Renal cortical epithelial cell (primary cell): ENCODE data around the gene KDM2A. TPM values are rescaled to one million over a fixed set of nuclear protein-coding genes. Genes with fewer than 3 reads are reported as not detected.
"Not testable (repeated sequence)": the region's sequence is repeated elsewhere in the genome, so short reads cannot be mapped to it uniquely, and the experiment has no call there.

Experiments used
- DNase-seq: peaks from one replicate; pipeline ENCODE4 v3.0.0-alpha.2; 2011; ENCODE audit warnings: low read depth
- total RNA-seq: library from RNA; depleted of rRNA; stranded (reverse); fragments of >200 nt; gene quantifications from 2 replicates; pipeline ENCODE4 v1.2.3, GENCODE V29; 2014

Gene KDM2A
- total RNA-seq, 1 donor from 2014 or later: 92.4 TPM

DNA sequence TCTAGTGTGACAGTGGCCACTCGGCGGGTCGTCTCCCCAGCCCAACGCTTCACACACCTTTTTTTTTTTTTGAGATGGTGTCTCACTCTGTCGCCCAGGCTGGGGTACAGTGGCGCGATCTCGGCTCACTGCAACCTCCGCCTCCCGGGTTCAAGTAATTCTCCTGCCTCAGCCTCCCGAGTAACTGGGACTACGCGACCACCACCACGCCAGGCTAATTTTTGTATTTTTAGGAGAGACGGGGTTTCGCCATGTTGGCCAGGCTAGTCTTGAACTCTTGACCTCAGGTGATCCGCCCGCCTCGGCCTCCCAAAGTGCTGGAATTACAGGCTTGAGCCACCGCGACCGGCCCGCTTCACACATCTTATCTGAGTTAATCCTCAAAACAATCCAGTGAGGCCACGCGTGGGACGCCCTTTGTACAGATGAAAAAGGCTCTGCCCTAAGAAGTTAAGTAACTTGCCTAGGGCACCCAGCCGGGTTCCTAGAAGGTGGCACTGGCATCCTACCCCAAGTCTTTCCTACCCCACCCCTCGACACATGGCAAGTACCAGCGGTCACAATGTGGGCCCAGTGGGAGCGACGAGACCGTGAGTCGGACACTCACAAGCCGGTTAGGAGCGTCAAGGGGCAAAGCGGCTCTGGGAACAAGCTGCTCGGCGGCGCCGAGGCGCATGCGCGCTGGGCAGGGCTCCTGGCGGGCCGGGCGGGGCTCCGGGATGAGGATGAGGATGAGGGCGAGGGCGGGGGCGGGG, 142.0 kb downstream of the KDM2A start:
- DNase-seq: not testable (repeated sequence)

DNA sequence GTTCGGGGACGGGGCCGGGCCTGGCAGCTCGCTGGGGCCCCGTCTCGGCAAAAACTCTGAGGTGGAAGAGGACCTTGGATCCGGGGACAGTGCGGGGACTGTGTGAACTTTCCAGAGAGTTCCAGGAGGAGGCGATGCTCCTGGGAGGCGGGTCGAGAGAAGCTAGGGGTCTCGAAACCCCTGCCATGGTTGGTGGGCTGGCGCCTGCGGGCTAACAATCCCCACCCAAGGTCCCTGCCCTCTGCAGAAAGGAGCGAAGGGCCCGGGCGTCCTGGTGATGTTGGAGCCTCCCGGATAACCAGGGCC, 142.5 kb downstream of the KDM2A start:
- DNase-seq: no peak

DNA sequence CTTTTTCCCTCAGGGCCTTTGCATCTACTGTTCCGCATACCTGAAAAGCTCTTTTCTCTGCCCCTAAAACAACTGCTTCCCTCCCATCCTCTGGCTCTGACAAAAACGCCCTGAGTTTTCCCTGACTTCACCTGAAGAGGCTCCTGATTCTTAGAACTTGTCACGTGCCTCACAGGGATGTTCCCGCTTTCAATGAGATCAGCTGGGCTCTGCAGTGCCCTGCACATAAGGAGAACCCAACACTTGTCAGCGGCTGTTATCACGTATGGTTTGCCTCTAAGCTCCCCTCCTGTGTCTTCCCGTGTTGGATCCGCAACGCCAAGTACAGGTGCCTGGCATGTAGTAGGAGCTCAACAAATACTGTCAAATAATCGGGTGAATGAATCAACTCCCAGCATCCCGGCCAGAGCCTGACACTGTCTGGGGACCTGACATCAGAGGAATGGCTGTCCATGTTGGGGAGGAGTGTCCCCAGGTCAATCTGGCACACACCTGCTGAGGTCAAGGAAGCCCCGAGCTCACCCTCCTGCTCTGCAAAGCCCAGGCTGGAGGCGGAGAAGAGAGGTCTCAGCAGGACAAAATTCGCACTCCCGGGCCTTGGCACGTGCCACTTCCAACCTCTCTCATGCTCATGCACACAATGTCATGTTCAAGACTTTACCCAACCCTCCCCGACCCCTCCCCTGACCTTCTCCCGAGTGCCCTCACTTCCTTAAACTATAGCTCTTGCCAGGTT, 143.1 kb downstream of the KDM2A start:
- DNase-seq: no peak

DNA sequence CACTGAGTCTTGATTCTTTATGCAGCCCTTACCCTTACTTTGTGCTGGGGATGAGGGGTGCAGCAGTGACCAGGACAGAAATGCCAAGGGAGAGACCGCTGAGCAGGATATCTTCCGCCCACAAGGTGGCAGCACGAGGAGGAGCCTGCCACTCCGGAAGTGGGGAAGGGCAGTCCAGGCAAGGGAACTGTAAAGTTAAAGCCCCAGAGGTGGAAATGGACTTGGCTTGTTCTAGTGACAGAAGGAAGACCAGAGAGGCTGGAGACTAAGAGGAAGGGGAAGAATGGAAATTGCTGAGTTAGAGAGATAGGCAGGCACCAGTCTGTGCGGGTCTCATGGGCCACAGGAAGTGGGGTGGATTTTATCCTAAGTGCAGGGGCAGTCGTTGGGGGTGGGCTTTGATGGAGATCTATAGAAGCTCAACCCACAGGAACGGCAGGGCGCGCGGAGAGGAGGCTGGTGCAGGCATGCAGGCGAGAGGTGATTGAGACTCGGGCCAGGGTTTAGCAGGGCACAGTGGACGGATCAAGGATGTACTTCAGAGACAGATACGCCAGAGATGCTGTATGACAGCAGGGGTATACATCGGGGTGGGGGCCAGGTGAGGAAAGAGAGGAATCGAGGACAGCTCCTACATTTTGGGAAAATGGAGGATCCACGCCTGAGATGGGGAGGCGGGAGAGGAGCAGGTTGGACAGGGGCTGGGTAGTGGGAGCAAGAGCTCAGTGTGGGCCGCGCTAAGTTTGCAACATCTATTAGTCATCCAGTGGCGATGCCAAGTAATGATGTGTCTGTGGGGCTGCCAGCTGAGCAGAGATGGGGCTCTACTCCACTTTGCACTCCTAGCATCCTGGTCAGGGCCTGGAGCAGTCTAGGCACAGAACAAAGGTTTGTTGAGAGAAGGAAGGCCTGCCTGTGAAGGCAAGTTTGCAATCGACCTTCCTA, 143.9 kb downstream of the KDM2A start:
- DNase-seq: peak; percentile 59

DNA sequence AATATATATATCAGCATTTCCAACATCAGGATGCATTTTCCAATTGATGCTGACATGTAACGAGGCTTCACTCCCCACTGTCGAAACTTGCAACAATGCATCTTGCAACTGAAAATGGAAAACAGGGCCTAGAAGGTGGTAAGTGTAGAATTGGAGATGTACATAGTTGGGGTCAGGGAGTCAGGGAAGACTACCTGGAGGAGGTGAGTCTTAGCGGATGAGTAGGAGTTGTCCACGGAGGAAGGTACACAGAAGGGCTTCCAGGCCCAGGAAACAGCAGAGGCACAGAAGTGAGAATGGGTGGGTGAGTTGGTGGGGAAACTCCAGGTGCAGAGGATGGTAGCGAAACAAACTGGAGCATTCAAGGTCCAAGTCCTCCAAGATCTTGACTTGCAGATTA, 145.2 kb downstream of the KDM2A start:
- DNase-seq: no peak

DNA sequence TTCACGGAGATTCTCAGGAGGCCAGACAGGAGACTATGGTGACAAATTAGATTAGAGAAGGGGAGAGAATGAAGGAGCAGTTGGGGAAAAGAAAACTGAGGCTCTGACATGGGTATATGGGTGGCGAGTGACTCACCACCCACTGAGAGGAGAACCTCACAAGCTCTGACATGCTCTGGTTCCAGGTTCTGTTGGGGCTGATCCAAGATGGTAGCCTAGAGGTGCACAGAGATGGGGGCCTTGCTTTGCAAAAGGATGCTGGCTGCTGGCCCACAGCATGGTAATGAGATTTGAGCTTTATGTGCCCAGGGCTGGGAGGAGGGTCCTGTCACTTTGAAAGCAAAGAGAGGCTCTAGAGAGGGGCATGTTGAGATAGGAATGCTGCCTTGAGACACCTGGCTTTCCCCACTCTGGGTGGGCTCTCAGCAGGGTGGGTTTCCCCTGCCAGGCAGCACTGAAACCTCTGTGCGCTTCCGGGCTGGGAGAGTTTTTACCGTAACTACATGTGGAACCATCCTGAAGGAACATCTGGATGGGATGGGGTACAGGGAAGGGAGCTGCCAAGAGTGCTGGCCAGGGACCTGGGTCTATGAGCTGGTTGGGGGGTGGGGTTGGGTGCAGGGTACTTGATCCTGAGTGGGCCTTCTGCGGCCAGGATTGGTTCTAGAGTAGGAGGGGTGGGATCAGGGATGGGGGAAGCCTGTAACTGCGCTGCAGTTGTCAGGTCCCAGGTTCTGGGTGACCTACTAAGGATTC, 146.0 kb downstream of the KDM2A start:
- no peak for DNase-seq

DNA sequence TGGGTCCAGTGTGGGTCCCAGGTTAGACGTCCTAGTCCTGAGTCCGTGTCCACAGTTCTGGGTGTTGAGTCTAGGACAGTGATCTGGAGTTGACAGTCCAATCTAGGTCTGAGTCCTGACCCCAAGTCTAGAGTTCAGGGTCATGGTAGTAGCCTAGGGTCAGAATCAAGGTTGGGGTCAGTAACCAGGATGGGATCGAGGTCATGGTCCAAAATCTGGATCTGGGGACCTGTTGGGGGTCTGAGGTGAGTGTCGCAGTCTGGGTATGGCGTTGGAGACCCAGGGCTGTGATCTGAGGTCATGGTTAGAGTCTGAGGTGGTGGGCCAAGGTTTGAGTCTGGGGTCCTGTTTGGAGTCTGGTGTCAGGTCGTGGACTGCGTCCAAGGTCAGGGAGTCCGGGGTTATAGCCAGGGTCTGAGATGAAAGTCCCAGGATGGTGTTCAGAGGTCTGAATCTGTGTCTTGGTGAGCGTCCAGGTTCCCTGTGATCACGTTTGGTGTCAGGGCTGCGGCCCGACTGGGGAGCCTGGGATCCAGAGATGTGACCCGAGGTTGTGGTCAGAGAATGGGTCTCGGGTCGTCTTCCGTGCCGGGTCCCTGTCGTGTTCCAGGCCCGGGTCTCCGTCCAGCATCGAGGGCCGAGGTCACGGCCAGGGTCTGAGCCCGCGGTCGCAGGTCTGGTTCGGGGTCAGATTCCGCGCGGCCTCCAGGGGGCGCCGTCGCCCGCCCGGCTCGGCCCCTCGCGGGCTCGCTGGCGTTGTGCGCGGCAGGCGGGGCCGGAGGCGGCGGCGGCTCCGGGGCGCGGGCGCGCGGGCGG, 146.8 kb downstream of the KDM2A start:
- no peak for DNase-seq

DNA sequence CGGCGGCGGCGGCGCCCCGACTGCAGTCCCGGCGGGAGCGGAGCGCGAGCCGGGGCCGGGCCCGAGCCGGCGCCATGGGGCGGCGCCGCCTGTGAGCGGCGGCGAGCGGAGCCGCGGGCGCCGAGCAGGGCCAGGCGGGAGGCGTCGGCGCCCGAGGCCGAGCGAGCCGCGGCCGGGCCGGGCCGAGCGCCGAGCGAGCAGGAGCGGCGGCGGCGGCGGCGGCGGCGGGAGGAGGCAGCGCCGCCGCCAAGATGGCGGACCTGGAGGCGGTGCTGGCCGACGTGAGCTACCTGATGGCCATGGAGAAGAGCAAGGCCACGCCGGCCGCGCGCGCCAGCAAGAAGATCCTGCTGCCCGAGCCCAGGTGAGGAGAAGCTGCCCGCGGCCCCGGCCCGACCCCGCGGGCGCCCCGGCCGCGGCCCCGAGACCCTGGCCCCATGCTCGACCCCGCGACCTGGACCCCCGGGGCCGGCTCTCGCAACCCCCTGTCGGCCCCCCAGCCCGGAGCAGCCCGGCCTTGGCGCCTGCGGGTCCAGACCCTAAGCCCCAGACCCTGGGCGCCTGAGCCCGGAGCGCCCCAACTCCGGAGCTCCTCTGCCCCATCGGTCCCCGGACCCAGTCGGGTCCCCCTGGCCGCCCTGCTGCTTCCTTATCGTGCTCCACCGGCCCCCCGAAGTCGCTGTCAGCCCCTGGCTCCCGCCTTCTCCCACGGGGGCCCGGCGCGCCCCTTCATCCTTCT, 147.6 kb downstream of the KDM2A start, which contains the start of gene GRK2:
GRK2 (plus strand) TSS at position 25 of the 739 bp plus-strand sequence; CDS start at position 252, 227 bp downstream.
- no peak for DNase-seq

DNA sequence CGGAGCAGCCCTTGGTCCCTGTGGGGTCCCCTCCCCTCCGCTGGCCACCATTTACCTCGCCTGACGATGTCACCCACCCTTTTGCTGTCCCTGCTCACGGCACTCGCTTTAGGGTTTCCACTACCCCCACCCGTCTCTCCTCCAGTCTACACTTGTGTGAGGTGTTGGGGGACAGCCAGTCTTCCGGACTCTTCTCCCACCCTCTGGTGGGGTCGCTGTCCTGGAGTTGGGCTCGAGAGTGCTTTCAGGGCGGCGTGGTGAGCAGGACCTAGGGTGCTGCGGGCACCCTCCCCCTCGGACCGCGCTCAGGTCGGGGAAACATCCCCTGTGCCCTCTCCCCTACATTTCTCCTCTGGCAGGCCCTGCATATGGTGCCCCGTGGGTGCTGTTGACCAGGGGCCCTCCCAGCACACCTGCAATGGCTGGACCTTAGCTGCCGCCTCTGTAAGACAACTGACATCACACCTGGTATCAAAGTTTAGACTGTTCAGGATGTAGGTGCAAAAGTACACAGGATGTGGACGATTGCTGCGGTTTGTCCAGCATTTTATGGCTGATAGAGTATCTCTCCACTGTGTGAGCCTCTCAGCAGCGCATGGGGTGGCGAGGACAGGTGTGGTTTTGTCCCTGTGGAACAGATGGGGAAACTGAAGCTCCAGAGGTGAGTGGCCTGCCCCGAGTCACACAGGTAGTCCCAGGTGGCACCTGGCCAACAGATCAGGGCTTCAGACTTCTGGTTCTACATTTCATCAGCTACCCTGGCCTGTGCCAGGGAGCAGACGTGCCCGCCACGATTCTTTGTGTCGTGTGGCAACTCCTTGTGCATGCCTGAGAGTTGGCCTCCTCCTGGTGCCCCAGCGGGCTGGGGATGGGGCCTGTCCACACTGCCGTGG, 148.4 kb downstream of the KDM2A start:
- DNase-seq: no peak

DNA sequence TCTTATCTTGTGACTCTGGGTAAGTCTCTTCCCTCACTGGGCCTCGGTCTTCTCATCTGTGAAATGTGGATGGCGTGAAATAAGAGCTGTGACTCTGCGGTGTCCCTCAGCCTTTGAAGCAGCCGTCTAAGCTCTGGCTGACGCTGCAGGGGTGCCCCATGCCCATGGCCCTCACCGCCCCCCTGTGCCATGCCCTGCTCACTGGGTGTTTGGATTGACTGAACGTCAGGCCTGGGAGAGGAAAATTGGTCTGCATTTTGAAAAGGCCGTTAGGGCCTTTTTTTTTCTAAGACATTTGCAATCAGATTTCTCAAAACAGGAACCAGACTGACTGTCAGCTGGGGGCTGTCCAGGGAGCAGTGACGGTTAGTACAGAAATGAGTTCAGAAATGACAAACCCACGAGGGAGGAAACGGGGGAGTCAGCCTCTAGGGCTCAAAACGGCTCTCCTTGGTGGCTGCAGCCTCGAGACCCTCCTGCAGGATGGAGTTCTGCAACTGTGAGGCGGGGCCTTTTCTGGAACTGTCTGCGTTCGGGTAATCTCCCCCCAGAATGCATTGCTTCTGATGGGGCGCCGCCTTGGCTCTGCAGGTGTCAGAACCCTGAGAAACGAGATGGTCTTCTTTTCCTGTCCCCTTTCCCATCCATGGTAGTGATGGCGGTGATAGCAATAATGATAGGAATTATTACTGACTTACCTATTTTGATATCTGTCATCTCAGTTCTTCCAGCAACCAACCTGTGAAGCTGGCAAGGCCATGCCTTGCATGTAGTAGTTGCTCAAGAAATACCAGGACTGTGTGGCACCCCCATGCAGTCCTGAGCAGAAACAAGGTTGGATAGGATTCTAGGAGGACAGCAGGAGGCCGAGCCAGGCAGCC, 149.3 kb downstream of the KDM2A start:
- DNase-seq: no peak

DNA sequence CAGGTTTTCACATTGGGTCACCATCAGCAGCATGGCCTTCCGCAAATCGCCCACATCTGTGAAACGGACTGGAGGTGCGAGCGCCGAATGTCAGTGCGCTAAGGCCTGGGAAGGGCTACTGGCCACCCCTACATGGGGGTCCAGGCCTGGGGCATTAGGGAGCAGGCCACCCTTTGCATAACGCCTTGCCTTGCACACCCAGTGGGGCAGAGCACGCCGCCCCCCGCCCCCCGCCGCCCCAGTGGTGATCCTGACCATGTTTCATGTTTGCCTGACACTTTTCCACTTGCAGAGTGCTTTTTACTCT, 149.9 kb downstream of the KDM2A start:
- DNase-seq: no peak

DNA sequence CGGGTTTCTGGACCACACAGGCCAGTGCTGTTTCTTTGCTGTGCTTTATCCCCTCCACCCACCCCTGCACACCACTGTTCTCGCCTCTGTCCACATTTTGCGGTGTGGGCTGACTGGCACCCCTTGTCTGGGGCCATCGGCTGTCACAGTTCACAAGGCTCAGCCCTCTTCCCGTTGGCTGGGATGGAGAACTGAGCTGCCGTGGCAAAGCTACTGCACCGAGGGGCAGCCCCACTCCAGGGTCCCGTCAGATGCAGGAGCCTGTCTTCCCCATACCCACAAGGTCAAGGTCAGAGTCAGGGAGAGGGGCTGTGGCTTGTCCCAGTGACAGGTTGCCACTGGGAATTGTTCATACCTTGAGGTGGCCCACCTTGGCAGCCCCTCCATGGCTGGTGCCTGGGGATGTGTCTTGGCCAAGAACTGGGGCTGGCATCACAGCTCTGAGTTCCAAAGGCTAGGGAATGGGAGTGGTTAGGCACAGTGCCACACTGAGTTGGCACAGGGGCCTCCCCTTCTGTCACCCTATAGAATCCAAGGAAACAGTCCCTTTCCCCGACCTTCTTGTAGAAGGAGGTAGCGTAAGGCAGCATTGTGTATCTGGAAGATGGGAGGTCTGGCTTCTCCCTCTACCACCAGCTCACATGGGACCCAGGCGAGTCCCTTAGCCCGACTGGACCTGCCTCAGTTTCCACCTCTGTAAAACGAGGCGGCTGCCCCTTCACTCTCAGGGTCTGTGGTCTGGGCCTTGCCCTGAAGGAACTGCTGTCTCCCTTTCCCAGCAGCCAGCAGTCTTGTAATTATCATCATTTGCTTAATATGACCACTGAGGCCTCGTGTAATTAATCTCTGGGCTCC, 150.6 kb downstream of the KDM2A start:
- no peak for DNase-seq

DNA sequence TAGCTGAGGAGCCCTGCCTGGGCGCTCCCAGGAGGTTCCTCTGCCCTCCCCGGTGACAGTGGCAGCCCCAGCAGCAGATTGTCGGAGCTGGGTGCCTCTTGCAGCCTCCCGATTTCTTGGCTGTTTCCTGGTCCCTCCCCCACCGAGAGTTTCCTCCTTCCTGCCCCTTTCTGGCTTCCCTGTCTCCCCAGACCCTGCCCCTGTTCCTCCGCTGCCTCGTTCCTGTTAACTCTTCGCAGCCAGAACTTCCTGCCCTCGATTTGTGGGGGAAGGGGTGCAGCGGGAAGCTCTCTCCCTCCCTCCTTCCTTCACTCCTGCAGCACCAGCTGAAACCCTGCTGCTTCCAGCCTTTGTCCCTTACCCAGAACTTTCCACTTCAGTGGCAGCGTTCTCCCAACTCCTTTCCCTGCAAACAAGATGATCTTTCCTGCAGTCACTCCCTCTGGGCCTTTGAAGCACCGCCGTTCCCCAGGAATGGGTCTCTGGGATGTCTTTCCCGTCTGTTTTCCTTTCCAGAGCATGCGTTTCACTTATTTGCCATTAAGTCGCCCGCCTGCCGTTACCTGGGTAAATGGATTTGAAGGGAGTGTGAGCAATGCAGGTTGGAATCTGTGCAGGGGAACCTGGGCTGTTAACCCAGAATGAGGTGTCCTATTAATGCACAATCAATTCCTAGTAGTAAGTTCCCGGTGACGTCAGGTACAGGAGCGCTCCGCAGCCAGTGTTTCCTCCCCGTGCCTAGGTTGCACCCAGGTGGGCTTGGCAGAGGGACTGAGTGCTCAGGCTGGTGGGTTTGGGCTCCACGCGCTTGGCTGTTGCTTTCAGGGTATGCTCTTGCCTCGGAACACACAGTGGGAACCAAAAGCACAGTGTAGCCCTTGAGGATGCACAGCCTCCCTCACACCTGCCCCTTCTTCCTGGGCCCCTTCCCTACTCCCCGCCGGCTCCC, 151.5 kb downstream of the KDM2A start:
- DNase-seq: peak; percentile 92

DNA sequence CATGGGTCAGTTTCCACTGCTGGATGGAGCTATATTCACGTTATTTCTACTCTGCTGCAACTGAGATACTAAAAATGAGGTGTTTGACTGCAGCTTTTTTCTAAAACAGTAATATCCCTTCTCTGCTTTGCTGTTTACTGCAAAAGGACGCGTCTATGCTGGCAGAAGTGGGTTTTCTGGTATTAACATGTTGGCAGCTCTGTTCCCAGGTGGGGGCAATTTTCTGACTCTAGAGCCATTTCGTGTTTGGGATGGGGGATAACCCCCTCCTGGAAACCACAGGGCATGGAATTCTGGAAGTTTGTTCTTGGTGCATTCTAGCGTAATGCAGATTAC, 152.1 kb downstream of the KDM2A start:
- DNase-seq: no peak

DNA sequence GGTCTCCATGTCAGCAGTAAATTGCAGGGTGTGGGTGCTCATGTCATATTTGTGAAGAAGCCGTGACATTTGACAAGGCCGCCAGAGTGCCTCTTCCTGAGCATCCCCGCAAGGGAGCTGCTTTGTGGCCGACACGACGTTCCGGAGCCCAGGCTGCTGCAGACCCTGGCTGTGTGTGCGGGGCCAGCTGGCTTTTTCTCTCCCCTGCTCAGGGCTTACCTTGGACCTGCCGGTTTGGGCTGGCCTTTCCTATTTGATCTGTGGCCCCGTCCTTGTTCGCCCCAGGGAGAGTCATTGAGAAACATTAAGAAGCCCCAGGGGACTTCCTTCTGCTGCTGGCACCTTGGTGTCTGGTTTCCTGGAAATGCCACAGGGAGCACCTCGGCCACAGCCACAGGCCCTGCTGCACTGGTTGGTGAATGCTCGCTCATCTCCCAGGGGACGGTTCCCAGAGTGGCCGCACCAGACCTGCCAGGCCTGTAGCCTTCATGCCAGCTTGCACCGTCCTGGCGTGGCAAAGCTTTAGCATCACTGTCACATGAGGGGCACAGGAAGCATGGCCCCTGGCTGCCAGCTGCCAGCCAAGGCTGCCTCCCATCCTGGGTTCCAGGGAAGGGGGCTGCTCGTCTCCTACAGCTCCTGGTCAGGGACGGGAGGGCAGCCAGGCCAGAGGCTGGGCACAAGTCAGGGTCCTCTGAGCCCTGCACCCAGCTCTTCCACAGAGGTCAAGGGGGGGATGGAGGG, 152.7 kb downstream of the KDM2A start:
- no peak for DNase-seq
